HL-60/S4 treated with retinoic acid at 250 ng/mL for 4 days and 3 days (cell line): Measurements from ENCODE around the gene DCAF11.

Experiments used
- in situ Hi-C: fragments of 300-500 bp; cut with MboI; formaldehyde crosslinking; loops from 2 replicates; pipeline ENCODE4 v1.7.0; 2022; ENCODE audit warnings: low sequenced_read_pairs

The DCAF11 gene

DNA sequence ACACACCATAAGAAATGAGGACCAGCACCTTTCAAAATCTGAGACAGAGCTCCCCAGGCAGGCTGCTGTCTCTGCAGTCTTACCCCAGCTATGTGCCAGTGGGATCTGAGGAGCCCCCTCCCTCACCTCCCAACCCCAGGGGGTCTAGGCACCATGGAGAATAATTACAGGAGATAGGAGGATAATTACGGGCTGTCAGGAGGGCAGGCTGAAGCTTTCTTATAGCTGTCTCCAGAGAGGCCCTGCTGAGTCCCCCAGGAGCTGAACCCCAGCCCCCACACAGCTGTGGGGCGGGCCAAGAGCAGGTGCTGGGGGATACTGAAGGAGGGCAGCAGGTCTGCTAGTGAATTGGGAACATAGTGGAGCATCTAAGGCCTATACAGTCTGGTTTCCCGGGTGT is 36.4 kb upstream of the DCAF11 start:
- in situ Hi-C loops: no loop called here

DNA sequence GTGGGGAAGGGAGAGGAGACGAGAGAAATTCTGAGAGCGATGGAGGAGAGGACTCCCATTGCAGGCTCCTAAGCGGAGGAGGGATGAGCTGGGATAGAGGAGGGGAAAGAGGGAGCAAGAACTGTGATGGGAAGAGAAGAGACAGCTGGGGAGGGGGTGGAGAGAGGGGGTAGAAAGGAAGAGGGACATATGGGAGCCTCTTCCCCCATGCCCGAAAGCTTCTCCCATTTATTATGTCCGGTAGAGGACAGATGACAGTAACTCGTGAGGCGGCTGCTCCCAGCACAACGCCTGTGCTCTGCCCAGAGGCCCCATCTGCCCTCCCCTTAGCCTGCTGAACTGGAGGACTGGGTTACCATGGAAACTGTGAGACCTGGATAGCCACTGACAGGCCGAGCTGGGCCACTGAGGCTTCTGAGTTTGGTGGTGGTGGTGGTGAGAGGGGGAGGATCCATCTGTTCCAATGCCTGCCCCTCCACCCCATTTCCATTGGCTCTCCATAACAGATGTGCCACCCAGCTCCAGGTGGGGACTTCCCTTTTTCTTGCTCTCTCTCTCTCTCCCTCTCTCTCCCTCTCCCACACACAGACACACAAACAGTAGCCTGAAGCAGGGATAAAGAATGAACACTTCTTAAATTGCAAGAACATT is 35.0 kb upstream of the DCAF11 start:
- in situ Hi-C loops: no loop called here

DNA sequence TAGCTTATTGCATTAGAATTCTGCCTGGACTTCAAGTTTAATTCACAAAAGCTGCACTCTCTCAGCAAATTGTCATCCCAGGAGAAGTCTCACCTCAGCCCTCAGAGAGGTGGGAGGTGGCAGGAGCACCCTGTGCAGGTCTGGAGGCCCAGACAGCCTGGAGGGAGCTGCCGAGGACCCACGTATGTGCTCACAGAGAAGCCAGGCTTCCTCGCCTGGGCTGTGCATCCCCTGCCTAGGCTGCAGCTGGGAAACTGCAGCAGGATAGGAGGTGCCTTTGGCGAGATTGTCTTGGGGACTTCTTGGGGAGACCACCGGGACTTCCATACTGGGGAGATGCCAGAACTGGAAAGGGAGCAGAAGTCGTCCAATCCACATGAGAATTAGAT is 34.4 kb upstream of the DCAF11 start:
- in situ Hi-C loops: no loop called here

DNA sequence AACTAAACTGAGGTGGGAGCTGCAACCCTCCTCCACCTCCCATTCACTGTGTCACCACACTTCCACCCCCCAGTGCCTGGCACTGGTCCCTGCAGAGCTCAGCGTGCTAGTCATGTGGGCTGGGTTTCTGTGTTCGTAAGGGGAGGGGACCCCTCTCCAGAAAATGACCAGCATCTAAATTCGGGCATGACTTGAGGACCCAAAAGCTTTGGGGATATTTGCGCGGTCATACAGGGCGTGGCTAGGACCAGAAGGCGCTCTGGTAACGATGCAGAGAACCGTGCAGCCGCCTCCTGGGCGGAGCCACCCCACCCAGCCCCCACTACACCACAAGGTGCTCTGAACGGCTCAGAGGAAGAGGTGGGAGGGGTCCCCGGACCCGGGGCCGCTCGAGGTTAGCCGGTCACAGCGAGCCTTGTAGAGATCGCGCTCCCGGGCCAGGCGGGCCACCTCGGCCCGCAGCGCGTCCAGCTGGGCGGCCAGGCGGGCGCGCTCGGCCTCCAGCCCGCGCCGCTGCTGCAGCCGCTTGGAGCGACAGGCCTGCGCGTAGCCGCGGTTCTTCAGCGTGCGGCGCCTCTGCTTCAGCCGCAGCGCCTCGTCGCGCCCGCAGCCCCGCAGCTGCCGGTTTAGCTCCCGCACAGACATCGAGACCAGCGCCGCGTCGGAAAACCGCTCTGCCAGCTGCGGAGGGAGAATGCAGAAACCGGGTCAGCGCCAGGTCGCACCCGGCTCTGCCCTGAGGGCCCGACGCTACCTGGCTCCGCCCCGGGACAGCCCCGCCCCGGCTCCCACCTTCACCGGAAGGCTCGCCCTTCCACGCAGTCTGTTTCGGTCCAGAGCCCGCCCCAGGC is 33.5 kb upstream of the DCAF11 start:
- in situ Hi-C loops: no loop called here

DNA sequence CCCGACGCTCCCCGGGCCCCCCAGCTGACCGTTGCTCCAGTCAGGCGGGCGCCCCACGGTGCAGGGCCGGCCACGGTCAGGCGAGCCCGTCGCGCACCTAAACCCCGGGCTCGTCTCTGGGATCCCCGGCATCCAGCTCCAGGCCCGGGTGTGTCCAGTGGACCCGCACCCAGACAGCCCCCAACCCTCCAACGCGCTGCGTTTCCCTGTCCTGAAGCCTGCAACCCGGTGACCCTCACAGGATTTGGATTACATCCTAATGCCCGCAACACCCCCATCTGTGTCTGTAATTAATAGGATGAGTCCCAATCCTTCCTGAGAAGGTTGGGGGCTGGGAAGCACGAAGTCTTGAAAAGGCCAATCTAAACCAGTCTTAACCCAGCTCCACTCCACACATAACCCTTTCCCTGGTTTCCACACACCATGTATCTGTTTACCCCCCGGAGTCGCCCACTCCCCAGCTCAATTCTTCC is 32.8 kb upstream of the DCAF11 start:
- in situ Hi-C loops: no loop called here

DNA sequence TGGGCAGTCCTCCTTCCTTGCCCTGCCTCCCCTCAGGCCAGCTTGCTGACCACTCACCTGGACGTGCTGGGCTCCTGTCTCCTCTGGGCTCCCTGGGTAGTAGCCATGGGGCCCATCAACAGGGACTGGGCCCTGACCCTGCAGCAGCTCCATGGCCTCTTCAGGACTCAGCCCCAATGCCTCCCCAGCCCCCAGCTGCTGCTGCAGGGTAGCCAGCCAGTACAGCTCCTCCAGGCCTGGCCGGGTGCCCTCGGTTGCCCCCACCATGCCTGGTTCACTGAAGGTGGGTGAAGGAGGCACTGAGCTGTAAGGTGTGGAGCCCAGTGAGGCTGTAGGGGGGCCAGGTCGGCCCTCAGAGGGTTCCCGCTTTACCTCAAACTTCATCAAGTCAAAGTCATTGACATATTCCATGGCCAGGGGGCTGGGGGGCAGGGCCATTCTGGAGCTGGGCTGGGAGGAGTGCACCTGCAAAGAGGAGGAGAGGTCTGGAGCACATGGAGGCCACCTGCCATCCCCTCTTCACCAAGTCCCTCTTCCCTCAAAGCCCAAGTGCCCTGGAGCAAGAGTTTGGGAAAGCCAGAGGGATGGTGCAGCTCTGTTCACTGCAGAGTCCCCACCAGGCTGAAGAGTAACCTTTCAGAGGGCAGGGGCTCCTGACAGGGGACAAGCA is 32.0 kb upstream of the DCAF11 start:
- in situ Hi-C loops: no loop called here

DNA sequence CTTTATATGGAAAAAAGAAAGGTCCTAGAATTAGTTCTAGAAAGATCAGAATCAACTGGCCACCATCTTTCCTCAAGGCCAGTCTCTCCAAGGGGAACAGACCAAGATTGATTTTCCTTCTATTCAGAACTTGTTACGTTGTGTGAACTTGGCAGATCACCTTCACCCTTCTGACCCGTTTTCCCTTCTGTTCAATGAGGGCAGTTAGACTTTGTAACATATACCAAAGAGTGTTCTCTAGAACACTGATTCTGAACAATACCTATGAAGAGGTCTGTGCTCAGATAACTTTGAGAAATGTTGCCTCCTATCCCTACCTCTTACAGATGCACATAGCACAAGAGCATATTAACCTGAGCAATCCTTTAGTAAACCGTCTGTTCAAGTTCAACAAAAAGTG is 31.1 kb upstream of the DCAF11 start:
- in situ Hi-C loops: no loop called here

DNA sequence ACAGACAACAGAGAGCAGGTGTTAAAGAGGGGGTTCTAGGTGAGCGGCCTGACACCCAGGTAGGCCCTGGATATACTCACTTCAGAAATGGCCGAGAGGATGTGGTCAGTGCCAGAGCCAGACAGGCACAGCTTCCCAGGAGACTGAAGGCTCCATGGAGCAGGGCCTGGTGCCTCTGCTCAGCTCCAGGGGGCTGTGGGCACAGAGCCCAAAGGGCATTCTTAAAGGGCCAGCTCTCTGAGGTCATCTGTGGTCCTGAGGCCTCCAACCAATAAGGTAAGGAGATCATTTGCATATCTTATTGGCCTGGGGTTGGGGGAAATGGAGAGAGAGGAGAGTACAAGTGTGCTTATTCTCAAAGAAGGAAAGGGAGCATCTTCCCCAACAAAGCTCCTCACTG is 30.1 kb upstream of the DCAF11 start:
- in situ Hi-C loops: no loop called here

DNA sequence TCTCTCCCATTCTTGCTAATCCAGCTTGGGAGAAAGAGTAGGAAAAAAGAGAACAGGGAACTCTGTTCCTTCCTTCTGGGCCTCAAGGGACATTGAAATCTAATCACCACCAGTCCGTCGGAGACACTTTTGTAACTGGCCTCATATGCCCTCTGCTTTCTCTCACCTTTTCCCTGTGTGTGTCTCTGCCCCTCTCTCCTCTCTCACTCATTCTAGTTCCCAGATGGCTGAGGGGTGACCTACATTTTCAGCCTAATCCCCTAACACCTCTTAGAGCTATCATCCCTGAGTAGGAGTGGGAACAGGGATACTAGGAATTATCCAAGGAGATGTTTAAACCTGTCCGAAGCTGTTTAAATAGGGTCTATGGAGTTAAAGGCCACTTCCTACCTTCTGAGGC is 29.4 kb upstream of the DCAF11 start:
- in situ Hi-C loops: no loop called here

DNA sequence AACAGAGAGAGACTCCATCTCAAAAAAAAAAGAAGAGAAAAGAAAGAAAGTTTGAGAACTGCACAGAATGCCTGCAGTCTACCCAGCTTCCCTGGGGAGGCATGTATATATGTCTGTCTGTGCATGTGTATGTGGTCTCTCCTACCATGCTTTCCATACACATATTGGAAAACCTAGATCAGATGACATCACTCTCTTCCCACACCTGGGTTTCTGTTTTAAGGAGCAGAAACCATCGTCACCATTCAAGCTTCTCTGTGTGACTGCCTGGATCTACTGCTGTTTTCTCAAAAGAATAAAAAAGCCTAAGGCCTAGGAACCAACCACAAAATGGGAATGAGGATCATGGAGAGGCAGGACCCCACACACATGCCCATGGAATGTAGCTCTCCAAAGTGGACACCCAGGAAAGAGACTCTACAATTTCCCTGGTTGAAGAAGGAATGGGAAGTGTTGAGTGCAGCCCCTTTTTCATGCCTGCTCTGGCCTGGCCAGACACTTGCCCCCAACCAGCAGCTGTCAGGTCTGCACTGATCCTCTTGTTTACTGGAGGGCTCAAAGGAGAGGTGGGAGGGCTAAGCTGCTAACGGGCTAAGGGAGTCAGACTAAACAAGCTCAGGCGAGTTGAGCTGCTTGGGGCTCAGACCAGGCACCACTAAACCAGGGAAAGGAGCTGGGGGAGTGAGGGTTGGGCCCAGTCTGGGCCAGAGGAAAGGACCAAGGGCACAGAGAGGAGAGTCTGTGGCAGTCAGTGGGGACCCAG is 28.2 kb upstream of the DCAF11 start:
- in situ Hi-C loops: no loop called here

DNA sequence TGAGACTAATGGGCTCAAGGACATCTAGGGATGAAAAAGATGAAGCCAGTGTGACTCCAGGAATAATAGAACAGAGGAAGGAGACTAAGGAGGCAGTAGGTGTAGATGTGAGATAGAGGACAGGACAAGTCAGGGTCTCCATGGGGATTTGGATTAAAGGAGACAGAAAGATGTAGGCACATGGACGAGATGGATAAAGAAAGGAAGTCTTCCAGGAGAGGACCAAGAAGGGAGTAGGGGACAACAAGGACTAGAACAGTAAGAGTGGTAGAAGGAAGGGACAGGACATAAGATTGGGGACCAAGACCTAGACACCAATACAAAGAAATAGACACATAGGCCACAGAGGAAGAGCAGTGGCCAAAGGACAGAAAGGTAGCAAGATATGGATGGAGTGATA is 27.6 kb upstream of the DCAF11 start:
- in situ Hi-C loops: no loop called here

DNA sequence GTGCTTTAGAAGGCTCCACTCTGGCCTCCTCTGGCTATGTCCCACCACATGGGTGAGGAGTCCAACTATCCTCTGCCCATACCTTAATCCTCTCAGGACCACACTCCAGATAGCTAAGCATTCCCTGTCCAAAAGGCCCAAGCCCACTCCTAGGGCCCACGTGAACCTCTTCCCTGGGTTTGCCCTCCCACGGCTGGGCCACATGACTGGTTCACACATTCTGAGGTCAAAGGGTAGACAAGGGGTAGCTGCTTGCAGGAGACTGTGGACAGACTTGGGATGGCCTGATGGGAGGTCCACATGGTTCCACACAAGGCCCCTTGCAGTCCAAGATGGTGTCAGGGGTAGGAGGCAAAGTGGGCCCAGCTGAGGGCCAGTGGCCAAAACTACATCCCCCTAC is 26.5 kb upstream of the DCAF11 start:
- in situ Hi-C loops: no loop called here

DNA sequence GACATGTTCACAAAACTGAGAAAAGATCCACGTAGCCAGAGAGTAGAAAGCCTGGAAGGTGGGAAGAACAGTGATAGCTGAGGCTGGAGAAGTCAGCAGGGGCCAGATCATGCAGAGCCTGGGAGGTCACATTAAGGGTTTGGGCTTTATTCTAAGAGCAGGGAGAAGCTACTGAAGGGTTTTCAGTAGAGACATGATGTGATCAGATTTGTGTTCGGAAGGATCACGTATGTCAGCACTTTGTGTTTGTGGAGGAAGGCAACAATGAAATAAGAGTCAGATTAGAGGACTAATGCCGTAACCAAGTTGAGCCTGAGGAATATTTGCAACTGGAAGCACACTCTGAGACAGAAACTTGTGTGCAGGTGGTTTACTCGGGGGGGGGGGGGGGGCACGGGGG is 24.7 kb upstream of the DCAF11 start:
- in situ Hi-C loops: no loop called here

DNA sequence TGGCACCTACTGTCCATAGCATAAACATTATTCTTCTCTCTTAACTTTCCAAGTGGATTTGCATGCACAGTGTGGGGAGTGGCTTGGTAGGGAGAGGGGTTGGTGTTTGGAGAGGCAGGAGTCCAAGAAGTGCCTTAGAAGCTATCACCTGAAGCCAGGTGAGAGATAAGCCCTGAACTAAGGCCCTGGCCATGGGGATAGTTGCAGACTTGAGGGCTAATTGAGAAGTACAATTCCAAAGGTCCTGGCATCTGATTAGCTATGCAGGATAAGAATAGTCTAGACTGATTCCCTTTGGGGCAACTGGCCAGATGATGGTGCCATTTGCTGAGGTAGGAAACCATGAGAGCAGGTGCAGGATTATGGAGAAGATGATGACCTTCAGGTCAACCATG is 22.5 kb upstream of the DCAF11 start:
- in situ Hi-C loops: no loop called here

DNA sequence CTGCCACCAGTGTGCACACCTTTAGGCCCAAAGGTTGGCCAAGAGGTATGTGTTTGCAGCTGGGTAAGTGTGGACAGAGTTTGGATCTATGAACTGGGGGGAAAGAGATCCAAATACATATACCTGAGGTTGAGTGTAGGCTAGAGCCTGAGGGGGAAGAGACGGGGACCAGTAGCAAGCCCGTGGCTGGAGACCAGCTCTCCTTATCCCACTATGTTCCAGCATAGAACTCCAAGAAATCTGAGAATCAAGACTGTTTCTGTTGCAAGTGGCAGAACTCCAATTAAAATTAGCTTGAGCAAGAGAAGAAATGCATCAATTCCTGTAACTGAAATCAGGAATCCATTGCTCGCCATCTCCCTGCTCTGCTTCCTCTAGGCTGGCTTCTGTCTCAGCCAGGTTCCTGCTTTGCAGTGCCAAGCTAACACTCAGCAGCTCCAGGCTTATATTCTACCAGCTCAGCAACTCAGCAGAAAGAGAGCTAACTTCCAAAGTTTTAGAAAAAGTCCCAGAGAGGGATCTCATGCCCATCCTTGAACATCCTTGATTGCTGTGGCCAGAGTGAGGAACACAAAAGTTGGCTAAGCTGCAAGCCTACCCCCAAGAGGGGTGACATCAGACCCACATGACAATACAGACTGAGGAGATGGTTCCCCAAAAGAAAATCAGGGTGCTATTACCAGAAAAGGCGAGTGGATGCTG is 21.9 kb upstream of the DCAF11 start:
- in situ Hi-C loops: no loop called here

DNA sequence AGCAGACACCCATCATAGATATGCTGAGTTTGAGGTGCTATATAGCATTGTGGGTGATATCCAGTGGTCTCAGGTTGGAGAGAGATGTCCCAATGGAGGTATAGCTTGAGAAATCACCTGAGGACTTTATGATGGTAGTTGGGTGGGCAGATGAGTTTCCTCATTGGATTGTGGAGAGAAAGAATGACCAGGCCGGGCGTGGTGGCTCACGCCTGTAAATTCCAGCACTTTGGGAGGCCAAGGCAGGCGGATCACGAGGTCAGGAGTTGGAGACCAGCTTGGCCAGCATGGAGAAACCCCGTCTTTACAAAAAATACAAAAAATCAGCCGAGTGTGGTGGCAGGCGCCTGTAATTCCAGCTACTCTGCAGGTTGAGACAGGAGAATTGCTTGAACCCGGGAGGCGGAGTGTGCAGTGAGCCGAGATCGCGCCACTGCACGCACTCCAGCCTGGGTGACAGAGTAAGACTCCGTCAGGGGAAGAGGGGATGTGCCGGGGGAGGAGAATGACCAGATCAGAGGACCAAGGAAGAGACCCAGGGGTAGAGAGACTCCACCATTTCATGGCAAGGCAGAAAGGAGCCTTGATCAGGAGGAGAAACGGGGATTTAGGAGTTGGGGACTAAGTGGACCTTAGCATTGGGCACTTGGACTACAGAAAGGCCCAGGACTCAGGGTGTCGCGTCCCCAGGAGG is 21.2 kb upstream of the DCAF11 start:
- in situ Hi-C loops: no loop called here

DNA sequence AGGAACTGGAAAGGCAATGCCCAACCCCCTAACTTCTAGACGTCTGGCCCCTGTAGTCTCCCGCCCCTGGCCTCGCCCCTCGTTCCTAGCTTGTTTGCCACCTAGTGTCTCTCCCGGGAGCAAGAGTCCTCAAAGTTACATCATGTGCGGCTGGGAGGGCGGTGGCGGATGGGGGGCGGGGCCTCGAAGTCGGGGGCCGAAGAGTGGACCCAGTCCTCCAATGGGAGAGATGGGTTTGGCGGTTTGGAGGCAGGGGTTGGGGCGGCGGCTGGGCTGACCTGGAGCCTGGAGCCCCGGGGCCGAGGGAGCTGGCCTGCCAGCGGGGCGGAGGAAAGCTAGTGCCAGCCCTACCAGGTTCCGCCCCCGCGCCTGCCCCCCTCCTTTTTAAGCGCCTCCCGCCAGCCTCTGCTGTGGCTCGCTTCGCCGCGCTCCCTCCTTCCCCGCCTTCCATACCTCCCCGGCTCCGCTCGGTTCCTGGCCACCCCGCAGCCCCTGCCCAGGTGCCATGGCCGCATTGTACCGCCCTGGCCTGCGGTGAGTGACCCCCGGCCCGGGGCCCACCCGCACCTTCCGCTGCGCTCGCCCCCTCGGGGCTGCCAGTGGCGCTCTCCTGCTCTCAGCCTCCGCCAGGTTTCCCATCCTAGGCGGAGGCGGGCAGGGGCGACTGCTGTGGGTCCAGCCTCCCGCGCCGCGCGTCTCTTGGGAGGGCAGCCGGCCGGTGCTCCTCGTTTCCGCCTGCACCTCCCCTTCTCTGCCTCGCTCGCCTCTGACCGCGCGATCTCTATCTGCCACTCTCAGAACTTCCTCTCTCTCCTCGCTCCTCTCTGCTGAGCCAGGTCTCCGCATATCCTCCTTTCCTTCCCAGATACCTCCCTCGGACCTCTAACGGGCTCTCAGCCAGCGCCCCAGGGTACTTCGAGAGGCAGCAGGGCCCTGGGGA is 20.4 kb upstream of the DCAF11 start, which contains the start of gene PCK2:
Gene PCK2 (plus strand): TSS at position 411 of the 940 bp plus-strand sequence. CDS start 95 bp downstream, at position 506.
- in situ Hi-C loops: no loop called here

DNA sequence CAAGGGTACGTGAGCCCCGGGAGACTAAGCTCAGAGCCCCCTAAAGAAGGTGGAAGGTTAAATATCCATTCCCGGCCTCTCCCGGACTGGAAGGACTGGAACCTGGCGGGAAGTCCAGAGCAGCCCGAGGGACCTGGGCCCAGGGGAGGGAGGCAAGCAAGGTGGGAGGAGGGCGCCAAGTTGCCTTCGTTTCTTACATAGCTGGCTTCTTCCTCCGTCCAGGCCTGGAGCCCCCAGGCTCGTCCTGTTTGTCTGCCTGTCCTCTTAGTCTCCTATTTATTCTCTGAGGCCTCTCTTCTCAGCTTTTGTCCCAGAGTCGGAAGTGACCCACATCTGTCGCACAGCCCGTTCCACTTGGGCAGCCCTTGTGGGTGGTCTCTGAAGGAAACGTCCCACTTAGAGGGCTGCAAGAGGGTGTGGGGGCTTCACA is 19.7 kb upstream of the DCAF11 start:
- in situ Hi-C loops: no loop called here
